ENCODE results near the gene FAM117A.
A peak's percentile ranks its signal among the peaks of the same experiment; 100 is the strongest.

FAM117A gene

GRCh38 chr17:49705254-49705653 is 58.7 kb downstream of the FAM117A start:
- DNase-seq (ENCODE audit: insufficient read length, low spot score) (no peak), FAIRE-seq (no peak)
- TF ChIP-seq CTCF (IDR thresholded peaks at IDR 0.05; ENCODE audit: insufficient read depth, missing control alignments): no peak

GRCh38 chr17:49703557-49704277 is 60.2 kb downstream of the FAM117A start:
- peak; percentile 61 for TF ChIP-seq CTCF (IDR thresholded peaks at IDR 0.05; ENCODE audit: insufficient read depth, missing control alignments)
- FAIRE-seq: no peak

GRCh38 chr17:49700960-49701359 is 63.0 kb downstream of the FAM117A start:
- FAIRE-seq (no peak), DNase-seq (ENCODE audit: insufficient read length, low spot score) (no peak)
- no peak for TF ChIP-seq CTCF (IDR thresholded peaks at IDR 0.05; ENCODE audit: insufficient read depth, missing control alignments)

More at GRCh38 chr17:49703557-49704277, 60.2 kb downstream of the FAM117A start:
- DNase-seq (ENCODE audit: insufficient read length, low spot score): no peak

- DNase-seq (ENCODE audit: insufficient read length, low spot score): no peak
- no peak for TF ChIP-seq CTCF (IDR thresholded peaks at IDR 0.05; ENCODE audit: insufficient read depth, missing control alignments)
- no peak for FAIRE-seq
Measured at GRCh38 chr17:49699966-49700575, 63.9 kb downstream of the FAM117A start.

GRCh38 chr17:49698005-49698404 is 65.9 kb downstream of the FAM117A start:
- DNase-seq (ENCODE audit: insufficient read length, low spot score): no peak
- TF ChIP-seq CTCF (IDR thresholded peaks at IDR 0.05; ENCODE audit: insufficient read depth, missing control alignments): no peak
- FAIRE-seq: no peak

- no peak for FAIRE-seq
- DNase-seq (ENCODE audit: insufficient read length, low spot score): no peak
- no peak for TF ChIP-seq CTCF (IDR thresholded peaks at IDR 0.05; ENCODE audit: insufficient read depth, missing control alignments)
Measured at GRCh38 chr17:49696233-49696761, 67.6 kb downstream of the FAM117A start.
